LHCN-M2 (cell line): ENCODE measurements around the gene ADAM22. TPM values are rescaled to one million over a fixed set of nuclear protein-coding genes. Genes with fewer than 3 reads are reported as not detected.

ENCODE experiments used
- DNase-seq: peaks from one replicate; pipeline ENCODE4 v3.0.0-alpha.2; 2012; ENCODE audit warnings: low read depth
- total RNA-seq: library from RNA; depleted of rRNA; stranded (reverse); fragments of >200 nt; gene quantifications from 2 replicates; pipeline ENCODE4 v1.2.3, GENCODE V29; 2014; rRNA removed

ADAM22 gene
- total RNA-seq, 1 experiment from 2014 or later = 0.17 TPM

GRCh38 chr7:88217675-88218428 is 283.8 kb downstream of the ADAM22 start:
- peak; percentile 15 for DNase-seq

- DNase-seq = no peak
Measured at GRCh38 chr7:88218429-88218745, 284.3 kb downstream of the ADAM22 start.

GRCh38 chr7:88218836-88219605 is 285.0 kb downstream of the ADAM22 start:
- DNase-seq = peak; percentile 59

- DNase-seq = peak; percentile 88
Measured at GRCh38 chr7:88219781-88220747, 286.0 kb downstream of the ADAM22 start, which contains the start of gene SRI. SRI (minus strand) TSS chr7:88220038; CDS start chr7:88220026, 12 bp downstream.

GRCh38 chr7:88223265-88223664 is 289.2 kb downstream of the ADAM22 start:
- DNase-seq = no peak

GRCh38 chr7:88224601-88225275 is 290.7 kb downstream of the ADAM22 start:
- DNase-seq = peak; percentile 70

- no peak for DNase-seq
Measured at GRCh38 chr7:88226201-88226600, 292.1 kb downstream of the ADAM22 start.

- DNase-seq = peak; percentile 84
Measured at GRCh38 chr7:88226886-88227516, 292.9 kb downstream of the ADAM22 start.

- DNase-seq = no peak
Measured at GRCh38 chr7:88229302-88229995, 295.4 kb downstream of the ADAM22 start.

- DNase-seq = no peak
Measured at GRCh38 chr7:88230646-88231045, 296.6 kb downstream of the ADAM22 start.

- no peak for DNase-seq
Measured at GRCh38 chr7:88233828-88234227, 299.8 kb downstream of the ADAM22 start.

GRCh38 chr7:88239852-88240251 is 305.8 kb downstream of the ADAM22 start:
- no peak for DNase-seq

- peak; percentile 73 for DNase-seq
Measured at GRCh38 chr7:88243345-88243909, 309.4 kb downstream of the ADAM22 start.

- DNase-seq = no peak
Measured at GRCh38 chr7:88244258-88244657, 310.2 kb downstream of the ADAM22 start.

Other genes starting within 250 kb of the ADAM22 start
- gene SLC25A40, start 57.9 kb upstream of the ADAM22 start, total RNA-seq = 29.7 and 44.6 TPM in 2 replicates
- gene DBF4, start 57.8 kb upstream of the ADAM22 start, total RNA-seq = 93.2 and 94.0 TPM in 2 replicates